ENCODE data around the gene PNPLA3. TPM values are rescaled to one million over a fixed set of nuclear protein-coding genes. Genes with fewer than 3 reads are reported as not detected.

PNPLA3 gene
- total and polyA plus RNA-seq, 9 of the 15 experiments (the other 6 are each of a cell fraction or from before 2014, with no cell fraction given): 0.20 to 0.48 (median 0.38) TPM; not detected in 6

GRCh38 chr22:43985532-43985931 lies 61.9 kb downstream of the PNPLA3 start (continued):
- TF ChIP-seq PATZ1 (CRISPR knock-in tag; IDR thresholded peaks at IDR 0.05; ENCODE audit: borderline replicate concordance) (no peak), MAFF (IDR thresholded peaks at IDR 0.05; ENCODE audit: low read length) (peak; percentile 88), FOXO4 (CRISPR knock-in tag; IDR thresholded peaks at IDR 0.05) (no peak), TARDBP (IDR thresholded peaks at IDR 0.05) (no peak), ZBTB34 (CRISPR knock-in tag; IDR thresholded peaks at IDR 0.05) (no peak), MAZ (CRISPR knock-in tag; conservative IDR thresholded peaks at IDR 0.05 in 1 of 2, IDR thresholded peaks at IDR 0.05 in 1 of 2) (no peak), CREM (IDR thresholded peaks at IDR 0.05; ENCODE audit: low read depth) (0 out of 2 replicates have a peak, but pooled peaks have one; percentile 16), WHSC1 (IDR thresholded peaks at IDR 0.05; ENCODE audit: low read length) (no peak), CTCF (IDR thresholded peaks at IDR 0.05 in 2 of 3, conservative IDR thresholded peaks at IDR 0.05 in 1 of 3; ENCODE audit: insufficient read depth in 2 of 3, low read depth in 1 of 3, low read length in 3 of 3) (no peak), RAD51 (IDR thresholded peaks at IDR 0.05; ENCODE audit: borderline replicate concordance, low read depth) (peak; percentile 96), USF1 (CRISPR knock-in tag; IDR thresholded peaks at IDR 0.05) (peak; percentile 86), ZNF253 (CRISPR knock-in tag; conservative IDR thresholded peaks at IDR 0.05) (no peak), DNMT1 (IDR thresholded peaks at IDR 0.05) (no peak), MED1 (CRISPR knock-in tag; IDR thresholded peaks at IDR 0.05; ENCODE audit: borderline replicate concordance) (no peak), NFIX (CRISPR knock-in tag; IDR thresholded peaks at IDR 0.05; ENCODE audit: low read depth) (no peak), GTF3C2 (IDR thresholded peaks at IDR 0.05; ENCODE audit: borderline replicate concordance, extremely low read depth, insufficient read length) (no peak), NEUROD1 (IDR thresholded peaks at IDR 0.05; ENCODE audit: borderline replicate concordance, low read depth, low read length, partially characterized antibody) (no peak)

Measured in K562 (cell line).